IMR-90 (cell line): Measurements from ENCODE around the gene INSR. TPM values are rescaled to one million over a fixed set of nuclear protein-coding genes. Genes with fewer than 3 reads are reported as not detected.
A peak's percentile ranks its signal among the peaks of the same experiment; 100 is the strongest.

Experiments
- ATAC-seq: fragments of 200-7000 bp; cut with Tn5 transposase; 2 replicates; pipeline ENCODE4 v1.9.1; 2020; ENCODE audit warnings: low read depth, mild to moderate bottlenecking, moderate library complexity
- BruUV-seq: library from RNA; stranded (reverse); fragments of 400-500 nt; replicated peaks from 2 replicates; lab custom pipeline; 2021; lab: Mats Ljungman, UMichigan
- CTCF ChIA-PET: fragments of 300-600 bp; formaldehyde crosslinking; extraction: SDS; loops from one replicate; lab custom pipeline; 2021; ENCODE audit warnings: antibody characterized with exemption; lab: Yijun Ruan, JAX
- POLR2A ChIA-PET: fragments of 300-600 bp; sonication (Branson Sonifier 250); formaldehyde crosslinking; loops from one replicate; lab custom pipeline; 2022; ENCODE audit warnings: antibody characterized with exemption; ENCODE audit not compliant: unreplicated experiment; lab: Charles Lee
- DNase-seq: peaks from one replicate; pipeline ENCODE4 v3.0.0; 2013
- H2AFZ ChIP-seq: replicated peaks from 2 replicates; pipeline ENCODE3; 2013; ENCODE audit warnings: low read length, mild to moderate bottlenecking; ENCODE audit not compliant: poor library complexity
- H2AK5ac ChIP-seq: 2 replicates; pipeline ENCODE4 v1.6.1; 2013; ENCODE audit warnings: low read depth, low read length, inconsistent platforms
- H2AK9ac ChIP-seq: replicated peaks from 2 replicates; pipeline ENCODE3; 2013; ENCODE audit warnings: mild to moderate bottlenecking, low read depth, low read length, moderate library complexity; ENCODE audit not compliant: poor library complexity
- H2BK120ac ChIP-seq: 2 replicates; pipeline ENCODE4 v1.6.1; 2013; ENCODE audit warnings: low read depth, low read length, inconsistent platforms
- H2BK15ac ChIP-seq: 3 replicates; pipeline ENCODE4 v1.6.1; 2013; ENCODE audit warnings: low read depth, low read length, inconsistent platforms
- H2BK20ac ChIP-seq: 2 replicates; pipeline ENCODE4 v1.6.1; 2013; ENCODE audit warnings: low read depth, mild to moderate bottlenecking, inconsistent platforms, low read length, moderate library complexity
- H2BK5ac ChIP-seq: 2 replicates; pipeline ENCODE4 v1.6.1; 2013; ENCODE audit warnings: mild to moderate bottlenecking, low read depth, low read length, inconsistent platforms; ENCODE audit not compliant: poor library complexity, severe bottlenecking
- H3K14ac ChIP-seq: replicated peaks from 2 replicates; pipeline ENCODE4 v1.6.1; 2013; ENCODE audit warnings: low read depth, low read length, inconsistent platforms
- H3K18ac ChIP-seq: 2 replicates; pipeline ENCODE4 v1.6.1; 2013; ENCODE audit warnings: low read depth, low read length, control low read depth
- H3K23ac ChIP-seq: 2 replicates; pipeline ENCODE4 v1.6.1; 2013; ENCODE audit warnings: low read depth, low read length, inconsistent platforms
- H3K27ac ChIP-seq: 2 replicates; pipeline ENCODE4 v1.5.1; 2013; ENCODE audit warnings: mild to moderate bottlenecking, control low read depth, low read length; ENCODE audit not compliant: insufficient read depth
- H3K27me3 ChIP-seq: 2 replicates; pipeline ENCODE4 v1.6.1; 2013; ENCODE audit warnings: low read length; ENCODE audit not compliant: control insufficient read depth, insufficient read depth
- H3K36me3 ChIP-seq: 2 replicates; pipeline ENCODE4 v1.6.1; 2013; ENCODE audit warnings: low read length, mixed read lengths; ENCODE audit not compliant: control insufficient read depth, insufficient read depth
- H3K4ac ChIP-seq: 2 replicates; pipeline ENCODE4 v1.6.1; 2013; ENCODE audit warnings: low read depth, low read length, inconsistent platforms
- H3K4me1 ChIP-seq: 2 replicates; pipeline ENCODE4 v1.6.1; 2013; ENCODE audit warnings: low read length, mixed read lengths; ENCODE audit not compliant: control insufficient read depth, insufficient read depth
- H3K4me2 ChIP-seq: 2 replicates; pipeline ENCODE4 v1.6.1; 2013; ENCODE audit warnings: low read depth, mild to moderate bottlenecking, control low read depth, low read length, moderate library complexity
- H3K4me3 ChIP-seq: 2 replicates; pipeline ENCODE4 v1.5.1; 2013; ENCODE audit warnings: low read depth, mild to moderate bottlenecking, control low read depth, low read length, moderate library complexity; ENCODE audit not compliant: insufficient read depth
- H3K56ac ChIP-seq: 2 replicates; pipeline ENCODE4 v1.6.1; 2013; ENCODE audit warnings: low read length, inconsistent platforms; ENCODE audit not compliant: insufficient read depth; ENCODE audit errors: extremely low read depth
- H3K79me1 ChIP-seq, 2 experiments: 2 replicates each; pipeline ENCODE4 v1.6.1; 2013; ENCODE audit warnings: low read length in 2 of 2, inconsistent platforms in 1 of 2, low read depth in 1 of 2
- H3K9ac ChIP-seq: 2 replicates; pipeline ENCODE4 v1.6.1; 2013; ENCODE audit warnings: low read depth, low read length, control low read depth
- H3K9me1 ChIP-seq: 2 replicates; pipeline ENCODE4 v1.6.1; 2013; ENCODE audit warnings: low read length, inconsistent platforms; ENCODE audit not compliant: insufficient read depth
- H3K9me3 ChIP-seq: 2 replicates; pipeline ENCODE4 v1.6.1; 2013; ENCODE audit warnings: low read length; ENCODE audit not compliant: control insufficient read depth, insufficient read depth
- H4K20me1 ChIP-seq: 2 replicates; pipeline ENCODE4 v1.6.1; 2013; ENCODE audit warnings: low read length, inconsistent platforms; ENCODE audit not compliant: insufficient read depth
- H4K5ac ChIP-seq: 2 replicates; pipeline ENCODE4 v1.6.1; 2013; ENCODE audit warnings: mild to moderate bottlenecking, low read depth, low read length, control low read depth
- H4K8ac ChIP-seq, 2 experiments: 2 replicates each; pipeline ENCODE4 v1.6.1; 2013; ENCODE audit warnings: low read depth in 2 of 2, low read length in 2 of 2, control low read depth in 1 of 2, inconsistent platforms in 1 of 2
- H4K91ac ChIP-seq: 2 replicates; pipeline ENCODE4 v1.6.1; 2013; ENCODE audit warnings: low read depth, low read length, inconsistent platforms; ENCODE audit not compliant: insufficient read depth
- BHLHE40 ChIP-seq: fragments of 150-350 bp; IDR thresholded peaks from 2 replicates; pipeline ENCODE4 v1.6.1; 2016; ENCODE audit warnings: mild to moderate bottlenecking, low read depth, low read length
- CEBPB ChIP-seq: IDR thresholded peaks from 2 replicates; pipeline ENCODE4 v1.6.1; 2012; ENCODE audit warnings: low read depth, low read length, improper control_type of control experiment
- CHD1 ChIP-seq: IDR thresholded peaks from 2 replicates; pipeline ENCODE4 v1.6.1; 2012; ENCODE audit warnings: low read depth, low read length, improper control_type of control experiment
- CTCF ChIP-seq: conservative IDR thresholded peaks from 2 replicates; pipeline ENCODE4 v1.5.1; 2012; ENCODE audit warnings: mild to moderate bottlenecking, low read depth, low read length, improper control_type of control experiment
- FOS ChIP-seq: fragments of 150-350 bp; IDR thresholded peaks from 2 replicates; pipeline ENCODE4 v1.6.1; 2016; ENCODE audit warnings: low read depth, low read length
- MAFK ChIP-seq: IDR thresholded peaks from 2 replicates; pipeline ENCODE4 v1.6.1; 2012; ENCODE audit warnings: low read depth, low read length, improper control_type of control experiment
- MAZ ChIP-seq: IDR thresholded peaks from 2 replicates; pipeline ENCODE4 v1.6.1; 2012; ENCODE audit warnings: low read depth, mild to moderate bottlenecking, low read length, improper control_type of control experiment, moderate library complexity, borderline replicate concordance
- MXI1 ChIP-seq: IDR thresholded peaks from 2 replicates; pipeline ENCODE4 v1.6.1; 2012; ENCODE audit warnings: low read depth, mild to moderate bottlenecking, low read length, moderate library complexity, borderline replicate concordance
- NFE2L2 ChIP-seq: fragments of 150-350 bp; IDR thresholded peaks from 2 replicates; pipeline ENCODE4 v1.6.1; 2016; ENCODE audit warnings: low read depth, mild to moderate bottlenecking, low read length
- POLR2A ChIP-seq: IDR thresholded peaks from 2 replicates; pipeline ENCODE4 v1.6.1; 2012; ENCODE audit warnings: mild to moderate bottlenecking, low read depth, low read length
- RAD21 ChIP-seq: IDR thresholded peaks from 2 replicates; pipeline ENCODE4 v1.6.1; 2012; ENCODE audit warnings: low read length, improper control_type of control experiment
- RCOR1 ChIP-seq: IDR thresholded peaks from 2 replicates; pipeline ENCODE4 v1.6.1; 2012; ENCODE audit warnings: mild to moderate bottlenecking, low read length, improper control_type of control experiment; ENCODE audit not compliant: insufficient replicate concordance
- RFX5 ChIP-seq: IDR thresholded peaks from 2 replicates; pipeline ENCODE4 v1.8.0; 2012; ENCODE audit warnings: low read depth, mild to moderate bottlenecking, low read length, moderate library complexity
- SMC3 ChIP-seq: fragments of 150-350 bp; IDR thresholded peaks from 2 replicates; pipeline ENCODE4 v1.6.1; 2016; ENCODE audit warnings: low read depth, mild to moderate bottlenecking, antibody characterized with exemption, low read length, moderate library complexity
- WGBS, 2 experiments: methylation state at CpG; one replicate each; pipeline versions ENCODE4 v1.1.5 to v1.1.7; 2013; ENCODE audit warnings: missing lambda C conversion rate in 2 of 2; ENCODE audit not compliant: insufficient read length in 1 of 2; ENCODE audit errors: extremely low coverage in 2 of 2; 5-methylcytosine and 5-hydroxymethylcytosine counted together
- dilution Hi-C: fragments of 300-500 bp; cut with HindIII; formaldehyde crosslinking; loops from one replicate; pipeline ENCODE4 v1.14.3; 2018; ENCODE audit warnings: low sequenced_read_pairs; ENCODE audit not compliant: unreplicated experiment
- in situ Hi-C: fragments of 300-500 bp; cut with MboI; formaldehyde crosslinking; loops from 3 replicates; pipeline ENCODE4 v1.14.3; 2019; ENCODE audit warnings: low sequenced_read_pairs, inconsistent platforms, mixed read lengths
- intact Hi-C: fragments of 100-400 bp; cut with micrococcal nuclease; formaldehyde crosslinking; loops from 2 replicates; pipeline ENCODE4 v1.10.0; 2022
- polyA plus RNA-seq, 3 experiments: library from polyadenylated mRNA; depleted of rRNA; stranded (reverse); fragments of >200 nt; gene quantifications; 2 replicates each; pipeline ENCODE4 v1.2.3, GENCODE V29; 2012; ENCODE audit warnings: low replicate concordance in 1 of 3
- total RNA-seq: library from RNA; depleted of rRNA; stranded (reverse); fragments of >200 nt; gene quantifications from 2 replicates; pipeline ENCODE4 v1.2.3, GENCODE V29; 2012
- TF ChIP-seq, protein P1 (sequence below): fragments of 150-350 bp; IDR thresholded peaks from 2 replicates; pipeline ENCODE4 v1.6.1; 2016; ENCODE audit warnings: low read depth, mild to moderate bottlenecking, low read length, moderate library complexity, borderline replicate concordance
- TF ChIP-seq, protein P2 (sequence below): fragments of 150-350 bp; IDR thresholded peaks from 2 replicates; pipeline ENCODE4 v1.6.1; 2017; ENCODE audit warnings: mild to moderate bottlenecking, antibody characterized with exemption, low read length, low read depth

Gene INSR
- total and polyA plus RNA-seq, 2 of the 4 experiments (the other 2 are of a cell fraction) = 2.8 to 7.9 TPM

DNA sequence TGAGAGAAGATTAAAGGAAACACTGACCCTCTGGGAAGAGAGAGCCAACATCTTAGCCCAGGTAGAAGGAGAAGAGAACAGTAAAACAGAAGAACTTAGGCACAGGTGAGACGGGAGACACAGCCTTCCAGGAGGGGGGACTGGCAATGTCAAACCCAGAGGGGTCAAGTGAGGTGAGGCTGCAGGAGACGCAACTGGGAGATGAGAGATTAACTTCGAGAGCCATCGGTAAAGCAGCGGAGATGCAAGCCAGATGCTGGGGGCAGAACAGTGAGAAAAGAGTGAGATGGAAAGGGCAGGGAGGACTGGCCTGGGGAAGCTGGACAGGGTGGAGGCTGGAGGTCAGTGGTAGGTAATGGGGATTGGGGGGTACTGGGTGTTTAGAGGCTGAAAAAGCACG, 5.2 kb downstream of the INSR start:
- no peak overlapping the region for H3K9ac ChIP-seq
- no peak for DNase-seq

More for the DNA sequence above, 5.2 kb downstream of the INSR start:
- Histone ChIP-seq H4K20me1 (no peaks in the 10 kb centered on the region), H4K8ac (no peak overlapping the region), H3K79me1 (peaks cover 7 to 8% of the 10 kb centered on the region in 2 experiments; a peak in 2 of 4 replicates), H3K4me1 (peaks cover 3% of the 10 kb centered on the region; the same call in 1 of the 2 replicates), H3K27me3 (no peaks in the 10 kb centered on the region), H2AK9ac (no peak overlapping the region), H2BK15ac (no peak overlapping the region), H3K4me3 (no peak overlapping the region), H3K56ac (no peak overlapping the region), H3K36me3 (no peaks in the 10 kb centered on the region), H3K4me2 (no peak overlapping the region), H4K91ac (no peak overlapping the region), H2AK5ac (no peak overlapping the region), H3K9me1 (peaks cover 3% of the 10 kb centered on the region; the same call in 1 of the 2 replicates), H3K27ac (no peak overlapping the region), H3K23ac (no peak overlapping the region), H4K5ac (no peak overlapping the region), H2BK20ac (no peak overlapping the region), H3K4ac (no peak overlapping the region), H2BK120ac (no peak overlapping the region), H2BK5ac (no peak overlapping the region), H3K18ac (no peak overlapping the region), H3K9me3 (no peaks in the 10 kb centered on the region), H3K14ac (no peak overlapping the region), H2AFZ (peak overlapping the region; percentile 3)
- dilution Hi-C loops (no loop called here), intact Hi-C loops (no loop called here), in situ Hi-C loops (no loop called here)
- no TSS peak for BruUV-seq
- ATAC-seq = no peak
- WGBS, 2 experiments = 100% methylated on average over 1 of the region's 6 CpGs; no CpG with 5 or more reads in 1 of the 2 experiments
- TF ChIP-seq CHD1 (no peak), RFX5 (no peak), MAFK (no peak), CEBPB (no peak), POLR2A (no peak), CTCF (no peak), MAZ (no peak), RCOR1 (no peak), RAD21 (no peak), FOS (no peak), NFE2L2 (no peak), BHLHE40 (no peak), MXI1 (no peak), SMC3 (no peak)
- TF ChIP-seq, protein P1, sequence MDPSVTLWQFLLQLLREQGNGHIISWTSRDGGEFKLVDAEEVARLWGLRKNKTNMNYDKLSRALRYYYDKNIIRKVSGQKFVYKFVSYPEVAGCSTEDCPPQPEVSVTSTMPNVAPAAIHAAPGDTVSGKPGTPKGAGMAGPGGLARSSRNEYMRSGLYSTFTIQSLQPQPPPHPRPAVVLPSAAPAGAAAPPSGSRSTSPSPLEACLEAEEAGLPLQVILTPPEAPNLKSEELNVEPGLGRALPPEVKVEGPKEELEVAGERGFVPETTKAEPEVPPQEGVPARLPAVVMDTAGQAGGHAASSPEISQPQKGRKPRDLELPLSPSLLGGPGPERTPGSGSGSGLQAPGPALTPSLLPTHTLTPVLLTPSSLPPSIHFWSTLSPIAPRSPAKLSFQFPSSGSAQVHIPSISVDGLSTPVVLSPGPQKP = no peak
- TF ChIP-seq, protein P2, sequence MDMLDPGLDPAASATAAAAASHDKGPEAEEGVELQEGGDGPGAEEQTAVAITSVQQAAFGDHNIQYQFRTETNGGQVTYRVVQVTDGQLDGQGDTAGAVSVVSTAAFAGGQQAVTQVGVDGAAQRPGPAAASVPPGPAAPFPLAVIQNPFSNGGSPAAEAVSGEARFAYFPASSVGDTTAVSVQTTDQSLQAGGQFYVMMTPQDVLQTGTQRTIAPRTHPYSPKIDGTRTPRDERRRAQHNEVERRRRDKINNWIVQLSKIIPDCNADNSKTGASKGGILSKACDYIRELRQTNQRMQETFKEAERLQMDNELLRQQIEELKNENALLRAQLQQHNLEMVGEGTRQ = no peak
- ChIA-PET POLR2A (interaction anchor here (0.6 kb wide), 1 partner anchor 26 kb away, joined by 5 read pairs; no protein-coding TSS in a partner anchor), CTCF (interaction anchor here (0.6 kb wide), 1 partner anchor 200 kb away, joined by 3 read pairs; no protein-coding TSS in a partner anchor)
